A549 treated with dexamethasone at 1 μM for 4 hours (cell line): ENCODE measurements around the gene CENPB. TPM values are rescaled to one million over a fixed set of nuclear protein-coding genes. Genes with fewer than 3 reads are reported as not detected.

Experiments used
- total RNA-seq: library from RNA; stranded (reverse); fragments of 200-300 nt; extraction: Qiagen RNA extraction; gene quantifications from 5 replicates; pipeline ENCODE4 v1.2.3, GENCODE V29; 2022

The CENPB gene
- 95.4 to 111 TPM (median 107 TPM) in 5 replicates for total RNA-seq

GRCh38 chr20:3786665-3787323 is at the start of gene CENPB:
TSS of gene CENPB (minus strand) at chr20:3786740. CDS start at chr20:3786483, 257 bp downstream.

GRCh38 chr20:3820048-3820900 is 33.7 kb upstream of the CENPB start, which contains the start of gene AP5S1:
TSS of gene AP5S1 (plus strand) at chr20:3820547. CDS start at chr20:3822118, 1,571 bp downstream.

GRCh38 chr20:3795511-3796468 is 9.2 kb upstream of the CENPB start, which contains the start of gene CDC25B:
TSS of gene CDC25B (plus strand) at chr20:3796310. CDS start at chr20:3796532, 222 bp downstream.

GRCh38 chr20:3781153-3781910 is 5.2 kb downstream of the CENPB start, which contains the start of gene SPEF1:
TSS of gene SPEF1 (minus strand) at chr20:3781448. CDS start at chr20:3781287, 161 bp downstream.

GRCh38 chr20:3767427-3768341 is 18.9 kb downstream of the CENPB start, which contains the start of gene ADISSP:
TSS of gene ADISSP (minus strand) at chr20:3767753. CDS start at chr20:3760100, 7,653 bp downstream.

Other genes starting within 250 kb of the CENPB start
- gene GFRA4, start 123.3 kb downstream of the CENPB start, total RNA-seq: not detected in 5 replicates
- gene ADAM33, start 104.7 kb downstream of the CENPB start, total RNA-seq: 0.03 to 0.14 TPM (median 0.11 TPM) in 5 replicates
- gene SIGLEC1, start 74.1 kb downstream of the CENPB start, total RNA-seq: 0.01 to 0.04 TPM (median 0.02 TPM) in 5 replicates
- 0.38 to 0.56 TPM (median 0.47 TPM) in 5 replicates for gene HSPA12B, start 54.1 kb downstream of the CENPB start, total RNA-seq
- 101 to 162 TPM (median 143 TPM) in 5 replicates for gene ADISSP, start 19.0 kb downstream of the CENPB start, total RNA-seq
- 1.4 to 2.1 TPM (median 1.7 TPM) in 5 replicates for gene SPEF1, start 5.3 kb downstream of the CENPB start, total RNA-seq
- gene CDC25B, start 9.6 kb upstream of the CENPB start, total RNA-seq: 150 to 218 TPM (median 215 TPM) in 5 replicates
- 11.2 to 17.8 TPM (median 17.2 TPM) in 5 replicates for gene AP5S1, start 33.8 kb upstream of the CENPB start, total RNA-seq
- 16.8 to 29.1 TPM (median 27.2 TPM) in 5 replicates for gene MAVS, start 60.1 kb upstream of the CENPB start, total RNA-seq
- 49.5 to 59.4 TPM (median 54.8 TPM) in 5 replicates for gene PANK2, start 102.6 kb upstream of the CENPB start, total RNA-seq
- 11.7 to 18.1 TPM (median 17.1 TPM) in 5 replicates for gene RNF24, start 228.8 kb upstream of the CENPB start, total RNA-seq